ENCODE measurements around the gene ZNF711. TPM values are rescaled to one million over a fixed set of nuclear protein-coding genes. Genes with fewer than 3 reads are reported as not detected.

Gene ZNF711
- total RNA-seq, 1 experiment from 2014 or later, result 32.7 TPM

Other genes with a start within 250 kb of the ZNF711 start
- 14.9 and 19.1 TPM in 2 replicates for gene APOOL, start 240.1 kb upstream of the ZNF711 start, total RNA-seq (2014; rRNA removed; shearing (Covaris generic))
- 0.46 and 0.57 TPM in 2 replicates for gene SATL1, start 212 bp upstream of the ZNF711 start, total RNA-seq (2014; rRNA removed; shearing (Covaris generic))
- gene POF1B, start 135.7 kb downstream of the ZNF711 start, total RNA-seq (2014; rRNA removed; shearing (Covaris generic)), result 6.5 and 6.6 TPM in 2 replicates

Measured in SJCRH30 (cell line).